ENCODE data around the gene MPHOSPH6.
"Not testable (repeated sequence)": the region's sequence is repeated elsewhere in the genome, so short reads cannot be mapped to it uniquely, and the experiment has no call there.

The MPHOSPH6 gene

GRCh38 chr16:82175627-82176026 is 5.6 kb upstream of the MPHOSPH6 start:
- DNase-seq (ENCODE audit: low read depth) = no peak

- no peak for DNase-seq (ENCODE audit: low read depth)
These were observed 2.4 kb downstream of the MPHOSPH6 start for GRCh38 chr16:82167670-82168069.

GRCh38 chr16:82160226-82160625 is 9.8 kb downstream of the MPHOSPH6 start:
- DNase-seq (ENCODE audit: low read depth) = no peak

GRCh38 chr16:82157836-82158235 is 12.2 kb downstream of the MPHOSPH6 start:
- DNase-seq (ENCODE audit: low read depth) = no peak

- no peak for DNase-seq (ENCODE audit: low read depth)
These were observed 12.6 kb downstream of the MPHOSPH6 start for GRCh38 chr16:82157534-82157812.

- DNase-seq (ENCODE audit: low read depth) = no peak
These were observed 13.1 kb downstream of the MPHOSPH6 start for GRCh38 chr16:82156761-82157533.

GRCh38 chr16:82152641-82153112 is 17.3 kb downstream of the MPHOSPH6 start:
- DNase-seq (ENCODE audit: low read depth) = no peak

- DNase-seq (ENCODE audit: low read depth) = no peak
These were observed 17.8 kb downstream of the MPHOSPH6 start for GRCh38 chr16:82152196-82152595.

GRCh38 chr16:82150549-82150948 is 19.5 kb downstream of the MPHOSPH6 start:
- DNase-seq (ENCODE audit: low read depth) = no peak

GRCh38 chr16:82149536-82149935 is 20.5 kb downstream of the MPHOSPH6 start:
- no peak for DNase-seq (ENCODE audit: low read depth)

- no peak for DNase-seq (ENCODE audit: low read depth)
These were observed 22.5 kb downstream of the MPHOSPH6 start for GRCh38 chr16:82147546-82147945.

- DNase-seq (ENCODE audit: low read depth) = no peak
These were observed 23.1 kb downstream of the MPHOSPH6 start for GRCh38 chr16:82146957-82147356.

- DNase-seq (ENCODE audit: low read depth) = no peak
These were observed 23.5 kb downstream of the MPHOSPH6 start for GRCh38 chr16:82146556-82146955.

GRCh38 chr16:82139286-82139571 is 30.8 kb downstream of the MPHOSPH6 start:
- not testable (repeated sequence) for DNase-seq (ENCODE audit: low read depth)

- no peak for DNase-seq (ENCODE audit: low read depth)
These were observed 31.3 kb downstream of the MPHOSPH6 start for GRCh38 chr16:82138478-82139285.

- no peak for DNase-seq (ENCODE audit: low read depth)
These were observed 32.2 kb downstream of the MPHOSPH6 start for GRCh38 chr16:82137822-82138167.

- DNase-seq (ENCODE audit: low read depth) = no peak
These were observed 32.8 kb downstream of the MPHOSPH6 start for GRCh38 chr16:82136956-82137821.

GRCh38 chr16:82135844-82136243 is 34.2 kb downstream of the MPHOSPH6 start:
- DNase-seq (ENCODE audit: low read depth) = no peak

GRCh38 chr16:82134846-82135245 is 35.2 kb downstream of the MPHOSPH6 start:
- no peak for DNase-seq (ENCODE audit: low read depth)

GRCh38 chr16:82133798-82134197 is 36.2 kb downstream of the MPHOSPH6 start:
- DNase-seq (ENCODE audit: low read depth) = no peak

GRCh38 chr16:82129881-82130280 is 40.1 kb downstream of the MPHOSPH6 start:
- no peak for DNase-seq (ENCODE audit: low read depth)

GRCh38 chr16:82124651-82125050 is 45.4 kb downstream of the MPHOSPH6 start:
- no peak for DNase-seq (ENCODE audit: low read depth)

- DNase-seq (ENCODE audit: low read depth) = no peak
These were observed 50.6 kb downstream of the MPHOSPH6 start for GRCh38 chr16:82119405-82119804.

Data from stimulated activated CD8-positive, alpha-beta memory T cell treated with anti-CD3 and anti-CD28 coated beads, Interleukin-4, amount 100 ng/mL, for 24 hours (primary cell).